ENCODE measurements around the gene GBX1. TPM values are rescaled to one million over a fixed set of nuclear protein-coding genes. Genes with fewer than 3 reads are reported as not detected.

The GBX1 gene
- total RNA-seq, 1 experiment from 2014 or later: not detected

GRCh38 chr7:151192002-151192539 is 24.6 kb upstream of the GBX1 start:
- no peak overlapping the region for H3K27ac Mint-ChIP-seq
- H3K9me3 Mint-ChIP-seq: no peaks in the 10 kb centered on the region
- ChIA-PET POLR2A (no interaction called here), CTCF (interaction anchor here (1.3 to 2.9 kb wide), 3 partner anchors 19 to 68 kb away, joined by 4 to 11 read pairs (median 4); no protein-coding TSS in a partner anchor)
- no peak for ATAC-seq
- H3K4me3 Mint-ChIP-seq: no peak overlapping the region
- TF ChIP-seq NFE2L1 (CRISPR knock-in tag; IDR thresholded peaks at IDR 0.05): no peak
- TF ChIP-seq ZNF317 (CRISPR knock-in tag; IDR thresholded peaks at IDR 0.05; ENCODE audit: borderline replicate concordance, low read depth): no peak
- TF ChIP-seq, protein P1, sequence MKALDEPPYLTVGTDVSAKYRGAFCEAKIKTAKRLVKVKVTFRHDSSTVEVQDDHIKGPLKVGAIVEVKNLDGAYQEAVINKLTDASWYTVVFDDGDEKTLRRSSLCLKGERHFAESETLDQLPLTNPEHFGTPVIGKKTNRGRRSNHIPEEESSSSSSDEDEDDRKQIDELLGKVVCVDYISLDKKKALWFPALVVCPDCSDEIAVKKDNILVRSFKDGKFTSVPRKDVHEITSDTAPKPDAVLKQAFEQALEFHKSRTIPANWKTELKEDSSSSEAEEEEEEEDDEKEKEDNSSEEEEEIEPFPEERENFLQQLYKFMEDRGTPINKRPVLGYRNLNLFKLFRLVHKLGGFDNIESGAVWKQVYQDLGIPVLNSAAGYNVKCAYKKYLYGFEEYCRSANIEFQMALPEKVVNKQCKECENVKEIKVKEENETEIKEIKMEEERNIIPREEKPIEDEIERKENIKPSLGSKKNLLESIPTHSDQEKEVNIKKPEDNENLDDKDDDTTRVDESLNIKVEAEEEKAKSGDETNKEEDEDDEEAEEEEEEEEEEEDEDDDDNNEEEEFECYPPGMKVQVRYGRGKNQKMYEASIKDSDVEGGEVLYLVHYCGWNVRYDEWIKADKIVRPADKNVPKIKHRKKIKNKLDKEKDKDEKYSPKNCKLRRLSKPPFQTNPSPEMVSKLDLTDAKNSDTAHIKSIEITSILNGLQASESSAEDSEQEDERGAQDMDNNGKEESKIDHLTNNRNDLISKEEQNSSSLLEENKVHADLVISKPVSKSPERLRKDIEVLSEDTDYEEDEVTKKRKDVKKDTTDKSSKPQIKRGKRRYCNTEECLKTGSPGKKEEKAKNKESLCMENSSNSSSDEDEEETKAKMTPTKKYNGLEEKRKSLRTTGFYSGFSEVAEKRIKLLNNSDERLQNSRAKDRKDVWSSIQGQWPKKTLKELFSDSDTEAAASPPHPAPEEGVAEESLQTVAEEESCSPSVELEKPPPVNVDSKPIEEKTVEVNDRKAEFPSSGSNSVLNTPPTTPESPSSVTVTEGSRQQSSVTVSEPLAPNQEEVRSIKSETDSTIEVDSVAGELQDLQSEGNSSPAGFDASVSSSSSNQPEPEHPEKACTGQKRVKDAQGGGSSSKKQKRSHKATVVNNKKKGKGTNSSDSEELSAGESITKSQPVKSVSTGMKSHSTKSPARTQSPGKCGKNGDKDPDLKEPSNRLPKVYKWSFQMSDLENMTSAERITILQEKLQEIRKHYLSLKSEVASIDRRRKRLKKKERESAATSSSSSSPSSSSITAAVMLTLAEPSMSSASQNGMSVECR (CRISPR knock-in tag; IDR thresholded peaks at IDR 0.05; ENCODE audit: borderline replicate concordance): no peak
- TF ChIP-seq, protein P2, sequence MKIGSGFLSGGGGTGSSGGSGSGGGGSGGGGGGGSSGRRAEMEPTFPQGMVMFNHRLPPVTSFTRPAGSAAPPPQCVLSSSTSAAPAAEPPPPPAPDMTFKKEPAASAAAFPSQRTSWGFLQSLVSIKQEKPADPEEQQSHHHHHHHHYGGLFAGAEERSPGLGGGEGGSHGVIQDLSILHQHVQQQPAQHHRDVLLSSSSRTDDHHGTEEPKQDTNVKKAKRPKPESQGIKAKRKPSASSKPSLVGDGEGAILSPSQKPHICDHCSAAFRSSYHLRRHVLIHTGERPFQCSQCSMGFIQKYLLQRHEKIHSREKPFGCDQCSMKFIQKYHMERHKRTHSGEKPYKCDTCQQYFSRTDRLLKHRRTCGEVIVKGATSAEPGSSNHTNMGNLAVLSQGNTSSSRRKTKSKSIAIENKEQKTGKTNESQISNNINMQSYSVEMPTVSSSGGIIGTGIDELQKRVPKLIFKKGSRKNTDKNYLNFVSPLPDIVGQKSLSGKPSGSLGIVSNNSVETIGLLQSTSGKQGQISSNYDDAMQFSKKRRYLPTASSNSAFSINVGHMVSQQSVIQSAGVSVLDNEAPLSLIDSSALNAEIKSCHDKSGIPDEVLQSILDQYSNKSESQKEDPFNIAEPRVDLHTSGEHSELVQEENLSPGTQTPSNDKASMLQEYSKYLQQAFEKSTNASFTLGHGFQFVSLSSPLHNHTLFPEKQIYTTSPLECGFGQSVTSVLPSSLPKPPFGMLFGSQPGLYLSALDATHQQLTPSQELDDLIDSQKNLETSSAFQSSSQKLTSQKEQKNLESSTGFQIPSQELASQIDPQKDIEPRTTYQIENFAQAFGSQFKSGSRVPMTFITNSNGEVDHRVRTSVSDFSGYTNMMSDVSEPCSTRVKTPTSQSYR (CRISPR knock-in tag; IDR thresholded peaks at IDR 0.05): no peak
- no peak for TF ChIP-seq ZNF671 (CRISPR knock-in tag; IDR thresholded peaks at IDR 0.05)
- no peak for TF ChIP-seq RORB (CRISPR knock-in tag; IDR thresholded peaks at IDR 0.05)
- TF ChIP-seq, protein P3, sequence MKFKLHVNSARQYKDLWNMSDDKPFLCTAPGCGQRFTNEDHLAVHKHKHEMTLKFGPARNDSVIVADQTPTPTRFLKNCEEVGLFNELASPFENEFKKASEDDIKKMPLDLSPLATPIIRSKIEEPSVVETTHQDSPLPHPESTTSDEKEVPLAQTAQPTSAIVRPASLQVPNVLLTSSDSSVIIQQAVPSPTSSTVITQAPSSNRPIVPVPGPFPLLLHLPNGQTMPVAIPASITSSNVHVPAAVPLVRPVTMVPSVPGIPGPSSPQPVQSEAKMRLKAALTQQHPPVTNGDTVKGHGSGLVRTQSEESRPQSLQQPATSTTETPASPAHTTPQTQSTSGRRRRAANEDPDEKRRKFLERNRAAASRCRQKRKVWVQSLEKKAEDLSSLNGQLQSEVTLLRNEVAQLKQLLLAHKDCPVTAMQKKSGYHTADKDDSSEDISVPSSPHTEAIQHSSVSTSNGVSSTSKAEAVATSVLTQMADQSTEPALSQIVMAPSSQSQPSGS (CRISPR knock-in tag; IDR thresholded peaks at IDR 0.05; ENCODE audit: borderline replicate concordance, low read depth): no peak
- TF ChIP-seq ZNF396 (CRISPR knock-in tag; IDR thresholded peaks at IDR 0.05; ENCODE audit: borderline replicate concordance): no peak
- TF ChIP-seq, protein P4, sequence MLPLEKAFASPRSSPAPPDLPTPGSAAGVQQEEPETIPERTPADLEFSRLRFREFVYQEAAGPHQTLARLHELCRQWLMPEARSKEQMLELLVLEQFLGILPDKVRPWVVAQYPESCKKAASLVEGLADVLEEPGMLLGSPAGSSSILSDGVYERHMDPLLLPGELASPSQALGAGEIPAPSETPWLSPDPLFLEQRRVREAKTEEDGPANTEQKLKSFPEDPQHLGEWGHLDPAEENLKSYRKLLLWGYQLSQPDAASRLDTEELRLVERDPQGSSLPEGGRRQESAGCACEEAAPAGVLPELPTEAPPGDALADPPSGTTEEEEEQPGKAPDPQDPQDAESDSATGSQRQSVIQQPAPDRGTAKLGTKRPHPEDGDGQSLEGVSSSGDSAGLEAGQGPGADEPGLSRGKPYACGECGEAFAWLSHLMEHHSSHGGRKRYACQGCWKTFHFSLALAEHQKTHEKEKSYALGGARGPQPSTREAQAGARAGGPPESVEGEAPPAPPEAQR (CRISPR knock-in tag; IDR thresholded peaks at IDR 0.05): no peak
- TF ChIP-seq PRRX2 (CRISPR knock-in tag; IDR thresholded peaks at IDR 0.05): no peak
- no peak for TF ChIP-seq FOXK1 (CRISPR knock-in tag; IDR thresholded peaks at IDR 0.05)
- TF ChIP-seq USF2 (CRISPR knock-in tag; IDR thresholded peaks at IDR 0.05): no peak
- TF ChIP-seq ZBTB21 (CRISPR knock-in tag; IDR thresholded peaks at IDR 0.05; ENCODE audit: borderline replicate concordance): no peak
- no peak for TF ChIP-seq NR2C2 (CRISPR knock-in tag; IDR thresholded peaks at IDR 0.05)
- TF ChIP-seq OVOL2 (CRISPR knock-in tag; IDR thresholded peaks at IDR 0.05; ENCODE audit: borderline replicate concordance): no peak
- no peak for TF ChIP-seq CTCF (IDR thresholded peaks at IDR 0.05)
- TF ChIP-seq NR3C1 (CRISPR knock-in tag; conservative IDR thresholded peaks at IDR 0.05; ENCODE audit: low read depth): no peak
- no peak for TF ChIP-seq AR (CRISPR knock-in tag; IDR thresholded peaks at IDR 0.05)
- TF ChIP-seq ZNF425 (CRISPR knock-in tag; conservative IDR thresholded peaks at IDR 0.05): no peak
- DNase-seq (ENCODE audit: low spot score): no peak
- H3K27me3 Mint-ChIP-seq (ENCODE audit: low read depth): peaks cover 4% of the 10 kb centered on the region
- peaks cover 5% of the 10 kb centered on the region; the same call in 1 of the 2 replicates for H3K4me1 Mint-ChIP-seq
- H3K36me3 Mint-ChIP-seq: no peaks in the 10 kb centered on the region
